GM18526 (cell line): ENCODE measurements around the gene PLEKHA8.

Experiments used
- POLR2A ChIP-seq: IDR thresholded peaks from 3 replicates; pipeline ENCODE4 v1.6.1; 2011; ENCODE audit not compliant: insufficient read length; ENCODE audit errors: extremely low read depth

The PLEKHA8 gene

GRCh38 chr7:30139836-30140384 lies 111.7 kb downstream of the PLEKHA8 start:
- TF ChIP-seq POLR2A, result no peak

DNA sequence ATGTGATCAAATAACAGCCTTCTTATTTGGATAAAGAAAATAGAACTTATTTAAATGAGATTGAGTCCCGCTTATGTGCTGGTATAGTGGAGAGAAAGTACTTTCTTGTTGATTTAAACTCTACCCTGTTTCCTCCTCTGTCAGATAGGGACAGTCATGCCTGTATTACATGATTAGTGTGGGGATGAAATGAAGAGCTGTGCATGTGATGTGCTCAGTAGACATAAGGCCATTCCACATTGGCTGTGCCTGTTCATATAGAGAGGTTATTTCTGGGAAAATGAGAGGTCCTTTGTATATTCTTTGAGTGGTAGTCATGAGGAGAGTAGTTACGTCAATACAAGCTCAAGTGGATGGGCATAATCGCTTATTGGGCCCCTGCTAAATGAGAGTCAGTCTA lies 112.2 kb downstream of the PLEKHA8 start:
- TF ChIP-seq POLR2A, result no peak

DNA sequence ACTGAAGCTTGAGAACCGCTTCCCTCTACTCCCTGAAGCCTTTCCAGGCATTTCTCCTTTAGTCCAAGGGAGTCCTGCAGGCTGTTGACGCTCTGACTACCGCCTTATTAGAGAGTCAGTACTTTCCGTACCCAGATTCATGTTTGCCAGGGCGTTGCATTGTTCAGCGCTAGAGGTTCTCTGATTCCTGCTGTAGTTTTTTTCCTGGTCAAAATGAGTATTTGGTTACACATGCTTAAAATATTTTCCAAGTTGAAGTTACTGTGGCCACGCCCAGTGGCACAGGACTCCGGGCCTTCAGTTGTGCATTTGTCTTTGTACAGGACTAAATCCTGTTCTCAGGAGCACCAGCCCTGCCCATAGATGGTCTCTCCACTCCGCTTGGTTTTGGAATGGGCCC lies 114.5 kb downstream of the PLEKHA8 start:
- no peak for TF ChIP-seq POLR2A

DNA sequence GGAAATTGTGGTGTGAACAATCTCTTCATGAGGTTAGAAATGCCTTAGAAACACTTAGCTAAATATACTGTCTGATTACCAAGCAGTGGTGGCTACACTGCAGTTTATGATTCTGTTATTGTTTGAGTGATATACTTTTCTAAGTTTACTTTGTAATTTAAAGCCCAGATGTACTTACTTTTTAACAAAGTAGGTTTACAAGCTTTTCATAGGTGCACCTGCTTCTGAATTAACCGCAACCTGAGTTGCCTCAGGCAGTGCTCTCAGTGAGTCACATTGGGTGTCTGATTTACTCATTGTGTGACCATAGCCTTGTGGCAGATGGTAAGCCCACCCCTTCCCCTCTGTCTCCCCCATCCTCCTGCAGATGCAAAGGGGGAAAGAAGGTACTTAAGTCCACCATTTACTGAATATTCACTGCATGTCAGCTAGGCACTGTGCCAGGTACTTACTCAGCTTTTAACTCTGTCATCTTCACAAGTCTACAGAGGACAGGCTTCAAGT lies 115.6 kb downstream of the PLEKHA8 start:
- TF ChIP-seq POLR2A, result no peak

GRCh38 chr7:30144657-30145306 lies 116.6 kb downstream of the PLEKHA8 start:
- TF ChIP-seq POLR2A, result no peak

GRCh38 chr7:30145426-30145970 lies 117.3 kb downstream of the PLEKHA8 start:
- TF ChIP-seq POLR2A, result no peak

GRCh38 chr7:30146127-30146612 lies 118.0 kb downstream of the PLEKHA8 start:
- TF ChIP-seq POLR2A, result no peak

DNA sequence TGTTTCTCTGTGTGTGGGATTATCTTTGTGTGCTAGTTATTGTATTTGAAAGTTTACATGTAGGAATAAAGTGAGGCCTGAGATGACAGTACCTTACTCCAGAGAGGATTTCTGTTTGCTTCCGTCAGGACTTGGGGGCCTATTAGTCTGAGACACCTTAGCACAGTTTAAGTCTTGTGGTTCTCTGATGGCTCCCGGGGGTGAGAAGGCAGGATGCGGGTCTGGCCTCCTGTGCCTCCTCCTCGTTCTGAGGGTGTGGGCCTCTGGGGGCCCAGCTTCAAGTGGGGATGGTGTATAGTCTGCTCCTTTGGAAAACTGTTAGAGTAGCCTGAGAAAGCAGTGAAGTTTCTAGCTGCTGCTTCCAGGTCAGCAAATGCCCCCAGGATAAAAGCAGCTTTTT lies 119.0 kb downstream of the PLEKHA8 start:
- TF ChIP-seq POLR2A, result no peak

GRCh38 chr7:30147785-30148184 lies 119.6 kb downstream of the PLEKHA8 start:
- TF ChIP-seq POLR2A, result no peak

- no peak for TF ChIP-seq POLR2A
Measured at GRCh38 chr7:30148426-30148825, 120.2 kb downstream of the PLEKHA8 start.

GRCh38 chr7:30148951-30149459 lies 120.8 kb downstream of the PLEKHA8 start:
- no peak for TF ChIP-seq POLR2A

DNA sequence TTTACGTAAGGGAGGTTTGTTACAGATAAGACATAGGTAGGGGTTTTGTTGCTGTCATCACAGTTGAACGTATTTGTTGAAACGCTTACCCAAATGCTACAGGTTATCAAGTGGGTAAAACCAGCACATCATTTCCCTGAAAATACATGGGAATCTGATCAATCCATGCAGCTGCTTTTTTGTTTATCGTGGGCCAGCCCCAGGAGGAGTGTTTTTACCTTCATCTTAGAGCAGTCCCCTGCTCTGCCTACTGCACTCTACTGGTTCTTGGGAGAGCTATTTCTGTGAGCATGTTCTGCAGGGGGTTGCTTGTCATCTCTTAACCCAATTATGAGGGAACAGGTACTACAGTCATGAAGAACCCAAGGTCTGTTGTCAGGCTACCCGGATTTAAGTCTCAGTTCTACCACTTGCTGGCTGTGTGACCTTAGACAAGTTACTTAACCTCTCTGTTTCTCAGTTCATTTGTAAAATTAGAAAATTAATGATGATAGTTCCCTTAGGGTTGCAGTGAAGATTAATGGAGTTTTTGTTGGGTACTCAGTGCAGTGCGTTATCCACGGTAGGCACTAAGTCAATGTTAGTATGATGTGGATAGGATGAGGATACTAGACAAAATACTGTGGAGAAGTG lies 121.5 kb downstream of the PLEKHA8 start:
- TF ChIP-seq POLR2A, result no peak

DNA sequence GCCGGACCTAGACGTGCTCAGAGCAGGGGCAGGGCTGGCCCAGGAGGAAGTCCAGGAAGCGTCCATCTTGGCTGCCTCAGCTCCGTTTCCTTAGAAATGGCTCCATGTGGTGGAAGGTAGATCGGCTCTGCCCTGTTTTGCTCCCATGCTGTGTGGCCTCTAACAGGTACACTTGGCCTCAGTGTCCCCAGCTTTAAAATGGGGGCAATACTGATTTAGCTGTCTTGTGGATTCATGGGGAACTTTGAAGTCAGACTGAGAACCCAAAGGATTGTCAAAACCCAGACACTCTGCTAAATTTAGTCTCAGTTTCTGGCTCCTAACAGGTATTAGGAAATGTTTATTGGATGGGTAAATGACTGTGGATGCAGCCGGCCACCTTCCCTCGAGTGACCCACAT lies 122.5 kb downstream of the PLEKHA8 start:
- no peak for TF ChIP-seq POLR2A

DNA sequence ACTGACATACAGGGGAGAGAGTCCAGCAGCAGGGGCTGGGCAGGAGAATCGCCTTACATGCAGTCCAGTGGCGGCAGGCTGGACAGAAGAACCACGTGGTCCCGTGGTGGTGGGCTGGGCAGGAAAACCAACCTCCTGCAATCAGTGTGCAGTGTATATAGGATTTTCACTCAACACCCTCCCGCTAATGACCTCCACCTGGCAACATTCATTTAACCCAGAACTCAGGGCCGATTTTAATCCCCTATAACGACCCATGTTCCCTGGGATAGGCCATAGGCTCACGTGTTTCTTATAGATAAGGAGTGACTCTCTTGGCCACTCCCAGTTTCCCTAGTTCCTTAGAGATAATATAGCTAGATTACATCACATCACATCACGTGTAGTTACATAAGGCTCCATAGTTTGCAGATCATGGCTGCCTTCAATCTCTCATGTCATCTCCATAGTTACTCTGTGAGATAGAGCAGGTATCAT lies 125.9 kb downstream of the PLEKHA8 start:
- no peak for TF ChIP-seq POLR2A

GRCh38 chr7:30155481-30155880 lies 127.3 kb downstream of the PLEKHA8 start:
- TF ChIP-seq POLR2A, result no peak

GRCh38 chr7:30157204-30157603 lies 129.0 kb downstream of the PLEKHA8 start:
- no peak for TF ChIP-seq POLR2A

DNA sequence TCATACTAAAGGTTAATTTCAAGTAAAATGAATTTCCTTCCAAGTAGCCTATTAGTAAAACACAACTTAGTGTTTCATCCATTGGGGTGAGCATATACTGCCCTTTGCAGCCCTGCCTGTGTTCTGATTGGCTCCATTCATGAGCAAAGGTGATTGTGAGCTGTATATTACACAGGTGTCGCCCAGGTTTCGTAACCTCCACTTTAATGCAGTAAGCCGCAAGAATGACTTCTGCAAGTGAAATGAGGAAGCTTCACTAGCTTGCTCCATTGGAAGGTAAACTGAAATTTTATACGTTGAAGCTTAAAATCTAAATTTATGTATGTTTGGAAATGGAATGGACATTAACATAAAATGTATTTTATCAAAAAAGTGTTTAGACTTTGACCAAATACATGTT lies 131.0 kb downstream of the PLEKHA8 start:
- TF ChIP-seq POLR2A, result no peak
